Ectodermal cell (in vitro differentiated cells): Measurements from ENCODE around the gene KLHL29.

Experiments used
- H3K27ac ChIP-seq: 2 replicates; pipeline ENCODE4 v1.7.0; 2013; ENCODE audit warnings: mild to moderate bottlenecking, low read depth, low read length; ENCODE audit not compliant: insufficient read depth, poor library complexity, severe bottlenecking
- H3K27me3 ChIP-seq: 2 replicates; pipeline ENCODE4 v1.7.0; 2013; ENCODE audit warnings: mild to moderate bottlenecking, low read length; ENCODE audit not compliant: insufficient read depth, control insufficient read depth, poor library complexity, severe bottlenecking
- H3K36me3 ChIP-seq: one replicate; pipeline ENCODE4 v1.7.0; 2013; ENCODE audit warnings: low read length; ENCODE audit not compliant: control insufficient read depth, insufficient read depth
- H3K4me1 ChIP-seq: one replicate; pipeline ENCODE4 v1.7.0; 2013; ENCODE audit warnings: low read length; ENCODE audit not compliant: control insufficient read depth, insufficient read depth
- H3K4me3 ChIP-seq: 2 replicates; pipeline ENCODE4 v1.7.0; 2013; ENCODE audit warnings: low read depth, low read length, control low read depth; ENCODE audit not compliant: insufficient read depth
- H3K9me3 ChIP-seq: 2 replicates; pipeline ENCODE4 v1.7.0; 2013; ENCODE audit warnings: mild to moderate bottlenecking, low read length, moderate library complexity; ENCODE audit not compliant: control insufficient read depth
- WGBS, 2 experiments: methylation state at CpG; one replicate each; pipeline ENCODE4 v1.1.7; 2013; ENCODE audit warnings: missing lambda C conversion rate in 2 of 2; 5-methylcytosine and 5-hydroxymethylcytosine counted together

KLHL29 gene

DNA sequence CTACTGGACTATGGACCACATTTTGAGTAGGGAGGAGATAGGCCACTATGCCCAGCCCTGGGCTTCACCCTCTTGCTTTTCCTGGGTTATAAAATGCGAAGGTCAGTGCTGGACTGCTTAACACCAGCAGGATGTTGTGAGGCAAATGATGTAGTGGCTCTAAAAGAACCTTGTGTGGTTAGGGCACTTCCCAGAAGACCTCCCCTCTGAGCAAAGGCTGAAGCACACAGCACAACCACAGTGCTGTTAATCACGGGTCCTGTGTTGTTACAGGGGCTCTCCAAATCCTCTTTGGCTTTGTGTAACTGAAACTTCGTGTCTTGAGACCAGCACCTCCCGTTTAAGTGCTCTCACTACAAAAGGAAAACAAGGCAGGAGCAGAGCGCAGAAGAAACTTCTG, 166.9 kb downstream of the KLHL29 start:
- no peaks in the 10 kb centered on the region for H3K27me3 ChIP-seq
- no peaks in the 10 kb centered on the region for H3K36me3 ChIP-seq
- H3K9me3 ChIP-seq: no peaks in the 10 kb centered on the region
- H3K27ac ChIP-seq: no peak overlapping the region
- peaks cover 12% of the 10 kb centered on the region for H3K4me1 ChIP-seq
- H3K4me3 ChIP-seq: no peak overlapping the region
- 88 to 90% methylated on average over 5 of the region's 5 CpGs for WGBS, 2 experiments

DNA sequence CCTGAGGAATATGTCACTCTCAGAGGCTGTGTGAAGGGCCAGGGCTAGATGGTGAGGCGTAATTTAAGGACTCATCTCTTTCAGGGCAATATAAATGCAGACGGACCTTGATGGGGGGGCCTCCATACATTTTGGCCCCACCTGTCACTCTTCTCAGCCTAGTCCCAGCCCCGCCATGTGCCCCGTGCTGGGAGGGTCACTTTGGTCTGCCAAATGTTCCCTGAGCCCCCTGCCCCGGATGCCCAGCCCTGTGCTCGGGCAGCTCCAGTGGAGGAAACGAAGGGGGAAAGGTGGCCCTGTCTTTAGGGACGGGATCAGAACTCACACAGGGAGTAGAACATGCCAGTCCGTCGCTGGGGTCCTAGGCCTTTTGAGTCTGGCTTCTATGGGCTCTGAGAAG, 168.6 kb downstream of the KLHL29 start:
- Histone ChIP-seq H3K4me3 (no peak overlapping the region), H3K27me3 (no peaks in the 10 kb centered on the region), H3K9me3 (no peaks in the 10 kb centered on the region), H3K4me1 (peaks cover 12% of the 10 kb centered on the region), H3K36me3 (no peaks in the 10 kb centered on the region), H3K27ac (no peak overlapping the region)
- WGBS, 2 experiments: 92 to 93% methylated on average over 10 of the region's 10 CpGs

DNA sequence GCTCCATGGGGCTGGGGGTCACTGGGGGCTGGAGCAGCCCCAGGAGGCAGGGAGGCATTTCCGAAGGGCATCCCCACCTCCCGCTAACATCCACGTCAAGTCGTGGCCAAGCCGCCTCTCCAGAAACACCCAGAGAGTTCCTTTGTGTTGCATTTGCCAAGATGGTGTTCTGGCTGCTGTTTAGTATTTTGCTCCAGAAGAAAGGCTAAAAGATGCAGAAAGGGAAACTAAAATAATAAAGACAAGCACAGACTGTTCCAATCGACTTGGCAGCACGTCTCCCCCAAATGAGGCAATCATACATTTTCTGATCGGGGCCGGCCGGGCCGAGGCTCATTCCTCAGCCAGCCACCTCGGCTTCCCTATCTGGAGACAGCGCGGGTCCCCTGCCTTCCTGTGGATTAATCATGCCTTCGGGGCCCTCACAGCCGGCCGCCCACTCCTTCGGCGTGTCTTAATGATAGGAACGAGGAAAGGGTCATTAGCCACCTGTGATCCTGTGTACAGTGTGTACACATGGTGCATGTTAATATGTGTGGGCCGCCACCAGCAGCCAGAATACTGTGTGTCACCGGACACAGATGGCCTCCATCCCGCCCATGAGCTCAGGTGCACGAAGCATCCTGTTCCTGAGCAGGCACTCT, 169.2 kb downstream of the KLHL29 start:
- H3K4me3 ChIP-seq: no peak overlapping the region
- peaks cover 6% of the 10 kb centered on the region for H3K4me1 ChIP-seq
- no peak overlapping the region for H3K27ac ChIP-seq
- WGBS, 2 experiments: 93 to 94% methylated on average over 24 of the region's 24 CpGs
- H3K27me3 ChIP-seq: no peaks in the 10 kb centered on the region
- H3K36me3 ChIP-seq: no peaks in the 10 kb centered on the region
- no peaks in the 10 kb centered on the region for H3K9me3 ChIP-seq

DNA sequence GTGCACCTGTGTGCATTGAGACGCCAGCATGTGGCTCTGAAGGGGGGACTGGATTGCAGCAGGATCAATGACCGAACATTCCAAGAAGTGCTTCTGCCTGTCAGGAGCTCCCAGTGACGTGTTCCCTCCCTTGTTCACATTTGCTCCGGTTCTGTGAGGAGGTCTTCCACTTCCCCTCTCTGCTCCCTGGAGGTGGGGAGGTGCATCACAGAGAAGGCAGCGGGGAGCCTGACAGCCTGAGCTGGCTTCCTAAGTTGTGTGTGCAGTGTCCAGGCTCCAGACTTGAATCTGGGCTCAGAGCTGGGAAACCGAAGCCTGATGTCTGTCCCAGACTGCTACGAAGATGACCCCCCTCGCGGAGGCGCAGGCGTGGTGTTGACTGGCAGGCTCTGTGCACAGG, 171.0 kb downstream of the KLHL29 start:
- Histone ChIP-seq H3K27ac (no peak overlapping the region), H3K4me3 (no peak overlapping the region), H3K36me3 (no peaks in the 10 kb centered on the region), H3K9me3 (no peaks in the 10 kb centered on the region), H3K27me3 (no peaks in the 10 kb centered on the region), H3K4me1 (peaks cover 5% of the 10 kb centered on the region)
- 78 to 79% methylated on average over 11 of the region's 11 CpGs for WGBS, 2 experiments

DNA sequence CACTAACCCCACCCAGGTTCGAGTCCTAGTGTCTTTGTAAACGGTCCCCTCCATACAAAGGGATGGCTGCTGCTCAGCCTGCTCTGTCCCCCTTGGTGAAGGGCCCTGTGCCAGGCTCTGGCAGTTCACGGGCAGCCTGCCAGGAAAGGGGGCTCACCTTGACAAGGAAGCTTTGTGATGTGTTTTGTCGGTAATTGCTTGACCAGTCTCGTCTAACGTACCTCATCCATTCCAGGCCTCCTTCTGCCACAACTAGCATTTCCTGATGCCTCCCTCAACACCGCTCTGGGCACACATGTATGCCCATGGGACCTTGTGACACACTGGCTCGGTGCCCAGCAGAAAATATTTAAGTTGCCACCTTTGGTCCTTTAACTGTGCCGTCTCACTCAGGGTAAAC, 171.9 kb downstream of the KLHL29 start:
- Histone ChIP-seq H3K4me1 (peaks cover 5% of the 10 kb centered on the region), H3K27me3 (no peaks in the 10 kb centered on the region), H3K9me3 (no peaks in the 10 kb centered on the region), H3K4me3 (no peak overlapping the region), H3K27ac (no peak overlapping the region), H3K36me3 (no peaks in the 10 kb centered on the region)
- 82 to 84% methylated on average over 9 of the region's 9 CpGs for WGBS, 2 experiments

DNA sequence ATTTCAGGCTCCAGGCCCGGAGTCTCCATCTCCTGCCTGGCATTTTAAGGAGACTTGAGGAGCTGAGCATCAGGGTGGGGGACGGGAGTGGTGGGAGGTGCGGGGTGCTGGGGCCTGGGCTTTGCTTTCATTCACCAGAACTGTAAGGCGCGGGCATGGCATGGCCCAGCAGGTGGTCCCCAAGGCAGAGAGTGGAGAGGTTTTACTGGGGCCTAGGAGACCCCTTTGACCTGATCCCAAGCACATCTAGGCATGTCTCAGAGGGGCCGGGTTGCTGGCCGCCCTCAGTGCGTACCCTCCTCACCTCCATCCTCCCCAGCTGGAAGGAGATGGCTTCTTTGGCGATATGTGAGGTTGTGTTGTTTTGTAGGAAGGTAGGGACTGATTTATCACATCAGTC, 172.5 kb downstream of the KLHL29 start:
- no peaks in the 10 kb centered on the region for H3K9me3 ChIP-seq
- no peak overlapping the region for H3K27ac ChIP-seq
- 84 to 85% methylated on average over 9 of the region's 9 CpGs for WGBS, 2 experiments
- no peak overlapping the region for H3K4me3 ChIP-seq
- H3K27me3 ChIP-seq: no peaks in the 10 kb centered on the region
- peaks cover 5% of the 10 kb centered on the region for H3K4me1 ChIP-seq
- H3K36me3 ChIP-seq: no peaks in the 10 kb centered on the region

DNA sequence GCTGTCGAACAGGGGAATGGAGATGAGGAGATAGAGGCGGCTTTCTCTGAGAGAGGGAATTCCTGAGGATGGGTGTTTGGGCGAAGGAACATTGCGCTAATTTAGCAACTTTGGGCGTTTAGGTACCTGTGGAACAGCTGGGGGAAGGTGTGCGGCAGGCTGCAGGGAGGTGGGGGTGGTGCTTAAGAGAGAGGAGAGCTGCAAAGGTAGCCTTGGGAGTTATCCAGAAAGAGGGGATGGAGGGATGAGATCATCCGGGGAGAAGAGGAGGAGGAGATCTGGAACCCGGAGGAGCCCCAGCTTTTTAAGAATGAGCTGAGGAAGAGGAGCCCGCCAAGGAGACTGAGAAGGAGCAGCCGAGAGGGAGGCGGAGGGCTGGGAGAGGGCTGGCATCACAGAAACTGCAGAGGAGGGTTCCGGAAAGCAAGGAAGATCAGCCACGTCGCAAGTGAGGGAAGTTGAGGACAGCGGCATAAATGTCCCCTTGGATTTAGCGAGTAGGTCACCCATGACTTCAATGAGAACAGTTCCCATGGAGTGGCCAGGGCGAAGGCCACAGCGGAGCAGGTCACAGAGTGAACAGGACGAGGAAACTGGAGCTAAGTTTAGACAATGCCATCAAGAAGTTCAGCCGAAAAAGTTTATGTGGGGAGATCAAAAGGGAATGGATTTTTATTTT, 174.7 kb downstream of the KLHL29 start:
- Histone ChIP-seq H3K27ac (no peak overlapping the region), H3K27me3 (no peaks in the 10 kb centered on the region), H3K4me3 (no peak overlapping the region), H3K4me1 (no peaks in the 10 kb centered on the region), H3K9me3 (no peaks in the 10 kb centered on the region), H3K36me3 (no peaks in the 10 kb centered on the region)
- WGBS, 2 experiments: 89 to 92% methylated on average over 20 of the region's 20 CpGs

DNA sequence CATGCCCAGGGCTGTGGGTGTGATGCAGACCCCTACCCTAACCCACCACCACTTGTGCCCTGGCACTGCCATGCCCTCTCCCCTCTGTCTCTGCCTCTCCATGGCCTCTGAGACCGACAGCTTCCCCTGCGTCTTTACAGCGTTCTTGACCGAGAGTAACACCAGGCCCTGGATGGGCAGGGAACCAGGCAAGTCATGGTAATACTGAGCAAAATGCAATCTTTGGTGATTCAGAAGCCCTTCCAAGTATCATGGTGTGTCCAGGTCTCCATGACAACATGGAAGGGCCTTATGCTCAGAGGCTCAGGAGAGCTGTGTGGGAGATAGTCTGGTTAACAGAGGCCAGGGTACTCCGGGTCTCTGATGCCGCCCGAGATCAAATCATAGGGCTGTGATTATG, 176.1 kb downstream of the KLHL29 start:
- H3K27me3 ChIP-seq: no peaks in the 10 kb centered on the region
- H3K4me1 ChIP-seq: no peaks in the 10 kb centered on the region
- no peaks in the 10 kb centered on the region for H3K36me3 ChIP-seq
- H3K27ac ChIP-seq: no peak overlapping the region
- WGBS, 2 experiments: 96% methylated on average over 7 of the region's 7 CpGs
- no peak overlapping the region for H3K4me3 ChIP-seq
- H3K9me3 ChIP-seq: no peaks in the 10 kb centered on the region

DNA sequence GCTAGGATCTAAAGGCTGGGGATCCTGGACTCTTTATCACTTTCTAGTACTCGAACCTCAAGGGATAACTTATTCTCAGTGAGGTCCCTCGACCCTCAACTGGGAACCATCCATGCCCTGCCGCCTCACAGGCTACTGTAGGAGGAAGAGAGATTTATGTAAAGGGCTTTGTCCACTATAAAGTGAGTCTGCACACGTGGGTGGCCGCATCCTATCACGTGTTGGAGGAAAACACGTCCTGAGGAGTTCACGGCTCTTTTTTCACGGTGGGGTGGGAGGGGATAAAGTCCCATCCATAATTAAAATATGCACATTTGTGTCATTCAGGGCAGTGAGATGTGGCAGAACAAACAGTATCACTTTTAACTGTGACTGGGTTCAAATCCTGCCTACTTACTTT, 176.6 kb downstream of the KLHL29 start:
- Histone ChIP-seq H3K9me3 (no peaks in the 10 kb centered on the region), H3K4me1 (no peaks in the 10 kb centered on the region), H3K4me3 (no peak overlapping the region), H3K27ac (no peak overlapping the region), H3K27me3 (no peaks in the 10 kb centered on the region), H3K36me3 (no peaks in the 10 kb centered on the region)
- WGBS, 2 experiments: 89 to 95% methylated on average over 9 of the region's 9 CpGs

DNA sequence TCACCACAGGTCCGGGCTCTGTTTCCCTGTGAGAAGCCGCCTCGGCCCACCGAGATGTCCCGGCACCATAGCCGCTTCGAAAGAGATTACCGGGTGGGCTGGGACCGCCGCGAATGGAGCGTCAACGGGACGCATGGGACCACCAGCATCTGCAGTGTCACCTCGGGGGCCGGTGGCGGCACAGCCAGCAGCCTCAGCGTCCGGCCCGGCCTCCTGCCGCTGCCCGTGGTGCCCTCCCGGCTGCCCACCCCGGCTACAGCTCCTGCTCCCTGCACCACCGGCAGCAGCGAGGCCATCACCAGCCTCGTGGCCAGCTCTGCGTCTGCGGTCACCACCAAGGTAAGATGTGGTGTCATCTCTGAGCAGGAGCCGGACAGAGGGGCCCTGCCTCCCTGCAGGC, 177.2 kb downstream of the KLHL29 start:
- no peaks in the 10 kb centered on the region for H3K4me1 ChIP-seq
- 97% methylated on average over 30 of the region's 30 CpGs for WGBS, 2 experiments
- H3K4me3 ChIP-seq: no peak overlapping the region
- no peaks in the 10 kb centered on the region for H3K27me3 ChIP-seq
- H3K36me3 ChIP-seq: no peaks in the 10 kb centered on the region
- H3K9me3 ChIP-seq: no peaks in the 10 kb centered on the region
- no peak overlapping the region for H3K27ac ChIP-seq
